ENCODE data around the gene VPS37C.

Gene VPS37C

DNA sequence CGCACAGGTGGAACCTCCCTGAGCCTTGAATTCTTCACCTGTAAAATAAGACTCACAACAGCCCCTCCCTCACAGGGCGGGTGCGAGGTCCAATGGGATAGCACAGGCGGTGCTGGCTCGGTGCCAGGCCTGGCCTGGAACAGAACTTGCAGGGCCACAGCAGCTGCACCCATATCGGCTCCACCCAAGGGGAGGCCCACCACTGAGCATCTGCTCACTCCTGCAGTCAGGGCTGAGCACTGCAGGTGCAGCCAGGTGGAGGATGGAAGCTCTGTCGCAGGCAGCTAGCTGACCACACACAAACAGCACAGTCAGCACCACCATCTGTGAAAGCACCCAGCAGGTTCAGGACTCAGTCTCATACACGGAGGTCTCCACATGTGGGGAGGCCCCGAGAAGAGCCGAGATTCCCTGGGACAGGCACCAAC is 19.6 kb downstream of the VPS37C start:
- TF ChIP-seq, protein P1, sequence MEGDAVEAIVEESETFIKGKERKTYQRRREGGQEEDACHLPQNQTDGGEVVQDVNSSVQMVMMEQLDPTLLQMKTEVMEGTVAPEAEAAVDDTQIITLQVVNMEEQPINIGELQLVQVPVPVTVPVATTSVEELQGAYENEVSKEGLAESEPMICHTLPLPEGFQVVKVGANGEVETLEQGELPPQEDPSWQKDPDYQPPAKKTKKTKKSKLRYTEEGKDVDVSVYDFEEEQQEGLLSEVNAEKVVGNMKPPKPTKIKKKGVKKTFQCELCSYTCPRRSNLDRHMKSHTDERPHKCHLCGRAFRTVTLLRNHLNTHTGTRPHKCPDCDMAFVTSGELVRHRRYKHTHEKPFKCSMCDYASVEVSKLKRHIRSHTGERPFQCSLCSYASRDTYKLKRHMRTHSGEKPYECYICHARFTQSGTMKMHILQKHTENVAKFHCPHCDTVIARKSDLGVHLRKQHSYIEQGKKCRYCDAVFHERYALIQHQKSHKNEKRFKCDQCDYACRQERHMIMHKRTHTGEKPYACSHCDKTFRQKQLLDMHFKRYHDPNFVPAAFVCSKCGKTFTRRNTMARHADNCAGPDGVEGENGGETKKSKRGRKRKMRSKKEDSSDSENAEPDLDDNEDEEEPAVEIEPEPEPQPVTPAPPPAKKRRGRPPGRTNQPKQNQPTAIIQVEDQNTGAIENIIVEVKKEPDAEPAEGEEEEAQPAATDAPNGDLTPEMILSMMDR (IDR thresholded peaks at IDR 0.05; ENCODE audit: control insufficient read depth, insufficient read depth, low read depth, low read length, missing control alignments): no peak
- H3K4me3 ChIP-seq (ENCODE audit: control insufficient read depth, low read depth, low read length): no peak overlapping the region
- no peak for DNase-seq (ENCODE audit: low read depth)

- H3K4me3 ChIP-seq (ENCODE audit: control insufficient read depth, low read depth, low read length): no peak overlapping the region
- TF ChIP-seq, protein P1 (IDR thresholded peaks at IDR 0.05; ENCODE audit: control insufficient read depth, insufficient read depth, low read depth, low read length, missing control alignments): no peak
- DNase-seq (ENCODE audit: low read depth): no peak
Observed at GRCh38 chr11:61140416-61140815, 20.8 kb downstream of the VPS37C start.

DNA sequence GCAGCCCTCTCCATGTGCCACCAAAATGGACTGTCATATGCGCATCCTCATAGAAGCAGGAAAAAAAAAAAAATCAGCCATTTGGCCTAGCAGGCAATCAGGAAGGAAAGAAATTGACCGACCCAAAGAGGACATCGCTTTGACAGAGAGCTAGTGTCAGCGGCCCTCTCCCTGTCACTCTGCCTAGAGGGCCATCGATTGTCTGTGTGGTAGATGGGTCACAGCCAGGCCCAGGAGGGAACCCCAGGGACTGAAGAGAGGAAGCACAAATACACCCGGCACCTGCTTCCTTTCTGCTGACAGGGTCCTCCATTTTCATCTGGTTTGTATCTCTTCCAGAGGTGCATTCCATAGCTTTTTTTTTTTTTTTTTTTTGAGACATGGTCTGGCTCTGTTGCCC is 21.8 kb downstream of the VPS37C start:
- no peak overlapping the region for H3K4me3 ChIP-seq (ENCODE audit: control insufficient read depth, low read depth, low read length)
- TF ChIP-seq, protein P1 (IDR thresholded peaks at IDR 0.05; ENCODE audit: control insufficient read depth, insufficient read depth, low read depth, low read length, missing control alignments): no peak
- no peak for DNase-seq (ENCODE audit: low read depth)

DNA sequence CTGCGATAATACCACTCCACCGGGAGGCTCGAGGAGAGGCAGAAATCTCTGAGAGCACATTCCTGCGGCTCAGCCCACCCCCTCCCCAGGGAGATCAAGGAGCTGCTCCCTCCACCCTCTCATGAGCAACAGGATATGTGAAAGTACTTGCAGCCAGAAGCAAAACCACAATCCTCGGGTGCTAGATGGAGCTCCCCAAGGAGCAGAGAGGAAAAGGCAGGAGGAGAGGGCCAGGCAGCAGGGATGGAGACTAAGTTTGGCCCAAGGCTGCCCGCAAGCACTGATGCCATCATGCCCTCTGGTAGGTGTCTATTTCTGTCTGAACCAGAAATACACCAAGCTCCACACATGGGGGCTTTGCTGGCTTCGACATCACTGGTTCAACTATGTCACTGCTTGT is 22.3 kb downstream of the VPS37C start:
- peak; percentile 59 for DNase-seq (ENCODE audit: low read depth)
- TF ChIP-seq, protein P1 (IDR thresholded peaks at IDR 0.05; ENCODE audit: control insufficient read depth, insufficient read depth, low read depth, low read length, missing control alignments): no peak
- no peak overlapping the region for H3K4me3 ChIP-seq (ENCODE audit: control insufficient read depth, low read depth, low read length)

GRCh38 chr11:61134801-61135257 is 26.4 kb downstream of the VPS37C start:
- DNase-seq (ENCODE audit: low read depth): no peak
- TF ChIP-seq, protein P1 (IDR thresholded peaks at IDR 0.05; ENCODE audit: control insufficient read depth, insufficient read depth, low read depth, low read length, missing control alignments): no peak
- no peak overlapping the region for H3K4me3 ChIP-seq (ENCODE audit: control insufficient read depth, low read depth, low read length)

GRCh38 chr11:61133956-61134662 is 27.1 kb downstream of the VPS37C start:
- DNase-seq (ENCODE audit: low read depth): no peak
- TF ChIP-seq, protein P1 (IDR thresholded peaks at IDR 0.05; ENCODE audit: control insufficient read depth, insufficient read depth, low read depth, low read length, missing control alignments): no peak
- H3K4me3 ChIP-seq (ENCODE audit: control insufficient read depth, low read depth, low read length): no peak overlapping the region

Measured in AG09309 (cell line).